T47D (cell line): ENCODE measurements around the gene DLST.
"Not testable (repeated sequence)": the region's sequence is repeated elsewhere in the genome, so short reads cannot be mapped to it uniquely, and the experiment has no call there.

ENCODE experiments used
- DNase-seq, 2 experiments: peaks; one replicate each; pipeline versions ENCODE4 v3.0.0 to v3.0.0-alpha.2; 2011 to 2012; ENCODE audit warnings: low read depth in 1 of 2, low spot score in 1 of 2
- JUND ChIP-seq: IDR thresholded peaks from 2 replicates; pipeline ENCODE4 v1.6.1; 2012; ENCODE audit warnings: low read depth
- in situ Hi-C: cut with HindIII; loops from 2 replicates; pipeline ENCODE4 v1.10.0; 2016; ENCODE audit warnings: low sequenced_read_pairs, low pct_unique_long_range_greater_than_20kb

DLST gene

DNA sequence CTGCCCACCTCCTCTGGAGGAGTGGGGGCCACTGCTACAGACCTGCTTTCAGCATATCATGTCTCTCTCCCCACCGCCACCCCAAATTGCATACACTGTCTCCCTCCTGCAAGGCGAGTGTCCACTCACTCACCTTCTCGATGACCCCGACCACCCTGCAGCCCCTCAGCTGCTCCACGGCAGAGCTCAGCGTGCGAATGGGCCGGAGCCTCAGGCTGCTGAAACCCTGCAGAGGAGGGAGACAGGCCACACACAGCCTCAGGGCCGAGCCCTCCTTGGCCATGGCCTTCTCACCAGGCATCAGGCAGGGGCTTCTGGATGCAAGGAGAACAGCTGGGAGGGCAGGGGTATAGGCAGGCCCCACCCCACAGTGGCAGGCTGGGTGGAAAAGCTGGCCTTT, 36.7 kb downstream of the DLST start:
- in situ Hi-C loops: no loop called here
- no peak for TF ChIP-seq JUND
- DNase-seq: no peak

DNA sequence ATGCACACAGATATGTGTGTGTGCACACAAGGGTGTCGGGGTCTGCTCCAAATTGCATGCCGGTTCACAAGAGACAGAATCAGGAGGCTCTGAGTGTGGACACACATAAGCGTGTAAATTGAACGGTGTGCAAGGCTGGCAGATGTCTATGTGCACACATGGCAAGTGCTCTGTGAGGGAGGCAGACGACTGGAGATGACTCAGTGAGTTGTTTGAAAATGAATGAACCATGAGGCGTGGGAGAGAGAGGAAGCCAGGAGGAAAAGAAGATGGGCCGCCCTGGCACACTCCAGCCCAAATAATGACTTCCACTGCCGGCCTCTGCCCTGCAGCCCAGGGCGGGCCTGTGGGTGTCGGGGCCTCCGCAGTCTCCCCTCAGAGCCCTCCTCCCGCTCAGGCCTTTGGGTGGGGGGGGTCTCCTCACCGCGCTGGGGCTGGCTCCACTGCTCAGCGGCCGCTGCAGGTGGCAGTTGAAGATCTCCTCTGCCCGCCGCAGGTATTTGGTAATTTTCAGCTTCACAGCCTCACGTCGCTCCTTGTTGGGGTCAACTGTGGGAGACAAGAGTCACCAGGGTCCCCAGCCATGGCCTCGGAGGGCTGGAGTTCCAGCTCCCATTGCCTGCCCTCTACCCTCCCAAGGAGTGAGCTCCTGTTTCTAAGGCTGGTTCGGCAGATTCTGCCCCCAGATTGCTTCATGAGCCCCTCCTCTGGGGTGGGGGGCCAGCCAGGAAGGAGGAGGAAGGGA, 37.9 kb downstream of the DLST start:
- in situ Hi-C loops: no loop called here
- DNase-seq: no peak
- no peak for TF ChIP-seq JUND

GRCh38 chr14:74920281-74920680, 38.6 kb downstream of the DLST start:
- in situ Hi-C loops: no loop called here
- no peak for TF ChIP-seq JUND
- no peak for DNase-seq

GRCh38 chr14:74921053-74921620, 39.4 kb downstream of the DLST start:
- DNase-seq: no peak
- TF ChIP-seq JUND: no peak
- in situ Hi-C loops: no loop called here

DNA sequence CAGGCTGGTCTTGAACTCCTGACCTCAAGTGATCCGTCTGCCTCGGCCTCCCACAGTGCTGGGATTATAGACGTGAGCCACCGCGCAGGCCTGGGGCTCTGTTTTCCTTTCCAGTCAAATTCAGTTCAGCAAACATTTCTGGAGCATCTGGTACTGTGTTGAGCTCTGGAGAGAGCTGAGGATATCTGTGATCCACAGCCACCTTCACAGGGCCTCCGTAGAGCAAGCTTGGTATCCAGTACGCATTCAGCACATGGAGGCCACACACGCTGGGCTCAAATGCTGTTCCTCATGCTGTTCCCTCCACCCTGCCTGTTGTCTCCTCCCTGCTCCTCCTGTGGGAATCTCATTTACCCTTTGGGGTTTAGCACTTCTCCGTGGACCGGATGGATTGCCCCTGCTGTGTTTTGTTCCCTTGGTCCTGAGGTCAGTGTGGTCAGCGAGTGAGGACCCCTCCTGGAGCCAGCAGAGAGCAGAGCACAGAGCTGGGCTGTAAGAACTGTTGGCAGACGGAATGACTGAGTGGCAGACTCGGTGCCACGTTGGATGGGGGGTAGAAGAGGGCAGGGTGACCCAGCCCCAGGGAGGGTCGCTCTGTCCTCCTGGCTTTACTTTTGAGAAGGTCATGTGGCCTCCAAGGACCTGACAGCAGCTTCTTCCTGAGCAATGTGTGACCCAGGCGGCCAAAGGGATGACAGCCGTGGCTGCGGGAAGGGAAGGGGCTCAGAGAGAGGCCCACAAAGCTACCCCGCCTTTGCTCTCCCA, 40.5 kb downstream of the DLST start:
- no peak for DNase-seq
- TF ChIP-seq JUND: no peak
- in situ Hi-C loops: no loop called here

DNA sequence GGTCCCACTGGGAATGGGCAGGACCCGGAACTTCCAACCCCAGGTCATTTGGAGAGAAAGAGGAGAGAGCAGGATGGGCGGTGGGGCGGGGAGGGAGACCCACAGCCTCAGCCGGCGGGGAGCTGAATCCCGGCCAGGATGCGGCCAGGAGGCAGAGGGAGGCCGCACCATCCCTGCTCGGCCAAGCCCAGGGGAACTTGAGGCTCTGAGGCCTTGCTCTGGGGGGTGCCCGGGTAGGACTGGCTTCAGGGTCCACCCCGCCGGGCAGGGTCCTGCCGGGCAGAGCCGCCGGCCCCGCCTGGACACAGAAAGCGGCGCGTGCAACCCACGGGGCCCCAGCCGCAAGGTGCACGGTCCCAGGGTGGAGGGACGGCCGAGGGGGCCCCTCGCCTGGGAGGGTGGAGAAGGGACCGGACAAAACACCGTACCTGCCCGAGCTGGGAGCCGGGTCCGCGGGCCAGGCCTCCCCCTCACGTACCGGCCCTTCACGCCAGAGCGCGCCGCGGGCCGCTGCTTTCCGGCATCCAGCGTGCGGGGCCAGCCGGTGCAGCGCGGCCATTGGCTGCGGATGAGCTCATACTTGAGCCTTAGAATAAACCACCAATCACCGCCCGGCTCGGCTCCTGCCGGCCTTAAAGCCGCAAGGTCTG, 41.2 kb downstream of the DLST start, which contains the start of gene RPS6KL1:
TSS of gene RPS6KL1 (minus strand) at position 509 of the 650 bp plus-strand sequence. CDS start 1,719 bp downstream, outside the sequence.
- peak; percentile 87 to 100 for DNase-seq
- in situ Hi-C loops: no loop called here
- TF ChIP-seq JUND: no peak

GRCh38 chr14:74924061-74924460, 42.3 kb downstream of the DLST start:
- in situ Hi-C loops: no loop called here

GRCh38 chr14:74927225-74927624, 45.5 kb downstream of the DLST start:
- no peak for DNase-seq
- in situ Hi-C loops: no loop called here
- no peak for TF ChIP-seq JUND

More at GRCh38 chr14:74924061-74924460, 42.3 kb downstream of the DLST start:
- no peak for DNase-seq
- TF ChIP-seq JUND: no peak

- peak in 1 of 2 experiments; percentile 26 for DNase-seq
- TF ChIP-seq JUND: no peak
- in situ Hi-C loops: no loop called here
Observed at GRCh38 chr14:74929242-74929641, 47.5 kb downstream of the DLST start.

GRCh38 chr14:74931744-74932143, 50.0 kb downstream of the DLST start:
- in situ Hi-C loops, DNase-seq: not testable (repeated sequence)

GRCh38 chr14:74932401-74932901, 50.7 kb downstream of the DLST start:
- in situ Hi-C loops: no loop called here
- no peak for DNase-seq
- TF ChIP-seq JUND: no peak

GRCh38 chr14:74932936-74933335, 51.2 kb downstream of the DLST start:
- in situ Hi-C loops, DNase-seq: not testable (repeated sequence)

- no peak for TF ChIP-seq JUND
- DNase-seq: no peak
- in situ Hi-C loops: no loop called here
Observed at GRCh38 chr14:74934041-74934440, 52.3 kb downstream of the DLST start.
